ENCODE results near the gene GID4.
A peak's percentile ranks its signal among the peaks of the same experiment; 100 is the strongest.

Gene GID4

DNA sequence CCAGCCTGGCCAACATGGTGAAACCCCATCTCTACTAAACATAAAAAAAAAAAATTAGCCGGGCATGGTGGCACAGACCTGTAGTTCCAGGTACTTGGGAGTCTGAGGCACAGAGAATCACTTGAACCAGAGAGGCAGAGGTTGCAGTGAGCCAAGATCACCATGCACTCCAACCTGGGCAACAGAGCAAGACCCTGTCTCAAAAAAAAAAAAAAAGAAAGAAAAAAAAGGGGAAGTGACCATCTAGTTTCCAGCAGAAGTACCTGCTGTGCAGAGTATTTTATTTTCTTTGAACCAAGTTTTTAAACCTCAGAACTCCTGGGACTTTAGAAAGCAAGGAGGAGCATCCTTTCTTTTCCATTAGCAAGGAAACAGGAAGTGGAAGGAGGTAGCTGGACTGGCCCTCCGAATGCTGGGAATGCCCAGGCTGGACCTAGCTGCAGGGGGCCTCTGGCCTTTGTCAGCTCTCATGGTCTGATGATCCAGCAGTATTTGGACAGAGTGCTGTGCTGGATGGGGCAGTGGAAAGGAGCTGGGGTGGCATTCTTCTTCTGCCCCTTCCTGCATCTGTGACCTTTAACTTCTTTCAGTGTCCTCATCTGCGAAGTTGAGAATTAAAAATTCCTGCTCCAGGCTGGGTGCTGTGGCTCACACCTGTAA is 6.6 kb downstream of the GID4 start:
- no peak for DNase-seq

DNA sequence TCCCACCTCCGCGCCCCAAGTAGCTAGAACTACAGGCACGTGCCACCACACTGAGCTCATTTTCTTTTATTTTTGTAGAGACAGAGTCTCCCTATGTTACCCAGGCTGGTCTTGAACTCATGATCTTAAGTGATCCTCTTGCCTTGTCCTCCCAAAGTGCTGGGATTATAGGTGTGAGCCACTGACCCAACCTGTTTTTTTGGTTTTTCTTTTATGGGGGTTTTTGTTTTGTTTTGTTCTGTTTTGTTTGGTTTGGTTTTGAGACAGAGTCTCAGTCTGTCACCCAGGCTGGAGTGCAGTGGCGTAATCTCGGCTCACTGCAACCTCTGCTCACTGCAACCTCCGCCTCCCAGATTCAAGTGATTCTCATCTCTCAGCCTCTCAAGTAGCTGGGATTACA is 16.4 kb downstream of the GID4 start:
- DNase-seq = no peak

DNA sequence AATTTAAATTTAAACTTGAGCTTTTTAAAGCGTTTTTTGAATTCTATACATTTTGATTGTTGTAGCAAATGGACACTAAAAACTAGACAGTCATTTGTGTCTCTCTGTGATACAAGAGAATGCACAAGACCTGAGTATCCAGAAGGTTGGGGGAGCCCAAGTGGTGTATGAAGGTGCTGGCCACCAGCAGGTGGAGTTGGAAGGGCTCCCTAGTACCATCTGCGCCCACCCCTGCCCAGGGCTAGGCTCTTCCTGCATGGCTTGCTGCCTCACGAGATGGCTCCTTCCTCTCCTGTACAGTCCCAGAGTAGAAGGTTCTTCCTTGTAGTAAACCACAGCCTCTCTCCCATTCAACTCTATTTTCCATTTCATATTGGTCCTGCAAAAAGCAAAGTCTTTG is 17.0 kb downstream of the GID4 start:
- no peak for DNase-seq

GRCh38 chr17:18059283-18059682 is 20.1 kb downstream of the GID4 start:
- no peak for DNase-seq

- no peak for DNase-seq
Observed at GRCh38 chr17:18064053-18064452, 24.8 kb downstream of the GID4 start.

GRCh38 chr17:18065546-18065945 is 26.3 kb downstream of the GID4 start:
- no peak for DNase-seq

DNA sequence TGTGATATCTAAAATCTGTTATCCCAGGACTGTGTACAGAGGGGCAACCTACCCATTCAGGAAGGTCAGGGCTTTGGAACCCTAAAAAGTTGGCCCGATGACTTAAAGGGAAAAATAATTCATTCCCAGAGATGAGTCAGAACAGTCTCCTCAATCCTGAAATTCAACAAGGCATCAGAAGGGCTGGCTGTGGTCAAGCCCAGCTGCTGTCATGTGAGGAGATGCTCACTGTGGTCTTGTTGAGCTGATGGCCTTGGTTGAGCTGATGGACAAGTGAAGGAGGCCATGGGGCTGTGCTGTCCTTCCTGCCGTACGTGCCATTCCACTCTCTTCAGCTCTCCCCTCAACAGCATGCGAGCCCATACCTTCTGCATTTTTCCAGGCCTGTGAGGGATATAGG is 27.7 kb downstream of the GID4 start:
- DNase-seq = no peak

GRCh38 chr17:18069101-18069500 is 29.9 kb downstream of the GID4 start:
- DNase-seq = no peak

DNA sequence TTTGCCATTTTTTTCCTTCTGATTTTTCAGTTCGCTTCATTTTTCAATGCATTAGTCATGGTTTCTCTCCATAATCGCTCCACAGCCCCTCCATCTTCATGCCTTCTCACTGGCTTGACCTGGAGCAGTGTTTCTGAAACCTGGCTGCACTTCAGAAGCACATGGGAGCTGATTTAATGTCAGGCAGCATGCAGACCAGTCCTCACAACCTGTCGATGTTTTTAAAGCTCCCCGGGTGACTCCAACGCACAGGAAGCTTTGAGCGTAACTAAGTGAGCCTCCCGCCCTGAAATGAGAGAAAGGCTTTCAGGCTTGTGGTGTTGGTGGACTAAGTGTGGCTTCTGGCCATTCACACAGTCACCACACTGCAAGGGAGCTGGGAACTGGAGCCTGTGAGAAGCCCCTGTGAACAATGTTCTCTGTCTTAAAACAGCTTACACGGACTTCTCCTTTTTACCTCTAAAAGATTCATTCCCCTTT is 31.7 kb downstream of the GID4 start:
- no peak for DNase-seq

GRCh38 chr17:18071751-18072150 is 32.5 kb downstream of the GID4 start:
- DNase-seq = no peak

GRCh38 chr17:18074566-18075272 is 35.5 kb downstream of the GID4 start:
- no peak for DNase-seq

- no peak for DNase-seq
Observed at GRCh38 chr17:18076936-18077335, 37.7 kb downstream of the GID4 start.

- no peak for DNase-seq
Observed at GRCh38 chr17:18079543-18079942, 40.3 kb downstream of the GID4 start.

DNA sequence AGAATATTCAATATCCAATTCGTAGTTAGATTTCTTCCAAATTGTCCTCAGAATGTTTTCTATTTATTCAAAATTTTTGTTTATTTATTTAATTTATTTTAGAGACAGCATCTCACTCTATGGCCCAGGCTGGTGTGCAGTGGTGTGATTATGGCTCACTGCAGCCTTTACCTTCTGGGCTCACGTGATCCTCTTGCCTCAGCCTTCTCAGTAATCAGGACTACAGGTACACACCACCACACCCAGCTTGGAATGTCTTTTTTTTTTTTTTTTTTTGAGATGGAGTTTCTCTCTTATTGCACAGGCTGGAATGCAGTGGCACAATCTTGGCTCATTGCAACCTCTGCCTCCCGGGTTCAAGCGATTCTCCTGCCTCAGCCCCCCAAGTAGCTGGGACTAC is 45.0 kb downstream of the GID4 start:
- no peak for DNase-seq

- DNase-seq = peak; percentile 84
Observed at GRCh38 chr17:18087610-18088491, 48.6 kb downstream of the GID4 start, which contains the start of gene DRG2. DRG2 (plus strand) TSS chr17:18087948; CDS start chr17:18088024, 76 bp downstream.

- DNase-seq = no peak
Observed at GRCh38 chr17:18089613-18090012, 50.4 kb downstream of the GID4 start.

- DNase-seq = no peak
Observed at GRCh38 chr17:18093616-18094408, 54.6 kb downstream of the GID4 start.

GRCh38 chr17:18094409-18094807 is 55.2 kb downstream of the GID4 start:
- no peak for DNase-seq

- DNase-seq = no peak
Observed at GRCh38 chr17:18099516-18099915, 60.3 kb downstream of the GID4 start.

DNA sequence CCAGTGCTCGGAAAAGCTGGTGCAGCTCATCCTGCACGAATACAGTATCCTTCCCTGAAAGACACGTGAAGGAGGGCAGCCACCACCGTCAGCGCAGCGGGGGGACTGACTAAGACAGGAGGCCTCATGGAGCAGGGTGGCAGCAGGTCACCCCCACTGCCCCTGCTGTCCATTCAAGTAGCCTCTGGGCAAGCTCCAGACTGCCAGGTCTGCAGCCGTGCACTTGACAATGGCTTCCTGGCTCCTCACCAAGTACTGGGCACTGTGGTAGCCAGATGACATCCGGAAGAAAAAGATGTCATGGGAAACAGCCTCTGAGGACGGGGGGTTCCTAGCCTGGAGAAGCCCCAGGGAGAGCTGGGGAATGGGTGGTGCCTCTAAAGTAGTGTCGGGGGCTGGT is 61.4 kb downstream of the GID4 start:
- no peak for DNase-seq

GRCh38 chr17:18101828-18102227 is 62.6 kb downstream of the GID4 start:
- no peak for DNase-seq

- no peak for DNase-seq
Observed at GRCh38 chr17:18102640-18103039, 63.4 kb downstream of the GID4 start.

DNA sequence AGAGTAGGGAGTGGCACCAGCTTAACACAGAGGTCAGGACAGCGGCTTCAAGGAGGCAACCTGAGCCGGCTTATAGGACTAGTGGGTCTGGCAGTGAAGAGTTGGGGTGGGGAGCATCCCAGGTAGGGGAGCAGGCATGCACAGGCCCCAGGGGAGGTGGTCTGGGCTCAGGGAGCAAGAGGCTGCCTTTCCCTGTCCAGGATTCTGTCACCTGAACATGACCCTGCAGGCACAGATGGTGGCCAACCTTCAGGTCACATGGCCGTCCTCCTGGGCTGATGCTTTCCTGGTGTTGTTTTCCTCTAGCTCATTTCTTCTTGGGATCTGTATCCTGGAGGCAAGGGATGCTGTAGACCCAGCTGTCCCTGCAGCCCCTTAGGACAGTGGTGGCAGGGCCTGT is 65.8 kb downstream of the GID4 start:
- no peak for DNase-seq
